Mucosa of descending colon (tissue), 3 donors: ENCODE results near the gene R3HDM2. TPM values are rescaled to one million over a fixed set of nuclear protein-coding genes. Genes with fewer than 3 reads are reported as not detected.

Source experiments
- ATAC-seq: fragments of 200-7000 bp; cut with Tn5 transposase; one replicate; pipeline ENCODE4 v1.9.1; 2020; ENCODE audit warnings: mild to moderate bottlenecking, moderate library complexity
- DNase-seq, 3 donors: peaks; one replicate each; pipeline ENCODE4 v3.0.0-alpha.2; 2020
- H3K36me3 ChIP-seq: fragments of 200-600 bp; one replicate; pipeline ENCODE4 v1.8.0; 2021; ENCODE audit warnings: low read depth, mild to moderate bottlenecking
- H3K4me1 ChIP-seq: fragments of 200-600 bp; one replicate; pipeline ENCODE4 v1.8.0; 2021; ENCODE audit warnings: low read depth, mild to moderate bottlenecking
- H3K4me3 ChIP-seq: fragments of 200-600 bp; one replicate; pipeline ENCODE4 v1.8.0; 2021; ENCODE audit warnings: mild to moderate bottlenecking
- H3K9me3 ChIP-seq: fragments of 200-600 bp; one replicate; pipeline ENCODE4 v1.8.0; 2021; ENCODE audit warnings: mild to moderate bottlenecking
- CTCF ChIP-seq: fragments of 200-600 bp; IDR thresholded peaks from one replicate; pipeline ENCODE4 v1.8.0; 2022; ENCODE audit warnings: antibody characterized with exemption, mild to moderate bottlenecking
- intact Hi-C, 2 donors: fragments of 100-400 bp; cut with DNase I in 1 of 2; cut with micrococcal nuclease in 1 of 2; formaldehyde crosslinking; loops; one replicate each; pipeline versions ENCODE4 v1.11.0 to v1.11.1; 2022; cut with DNase I, micrococcal nuclease
- total RNA-seq, 3 donors: library from RNA; stranded (reverse); fragmentation: NEBNext Ultra II Directional in 2 of 3; extraction: Animal tissue kit (Norgen Biotek cat#: 25700) in 2 of 3; gene quantifications; one replicate each; pipeline versions ENCODE4 v1.2.1 to v1.2.4, GENCODE V29; 2021 to 2023
- donor health status: DM: no; HTN: no; CAD: no; lungs with moderate emphysema.
- donor health status: DM: no; HTN: no; CAD: no.
- donor health status: DM: no; HTN: yes; CAD: no.

R3HDM2 gene
- total RNA-seq, 3 donors from 2014 or later: 43.9 to 80.8 (median 80.6) TPM

GRCh38 chr12:57218030-57218853 is 212.6 kb downstream of the R3HDM2 start:
- peaks cover 19% of the 10 kb centered on the region for H3K4me1 ChIP-seq
- H3K9me3 ChIP-seq: no peaks in the 10 kb centered on the region
- ATAC-seq (no peak), DNase-seq (no peak)
- H3K36me3 ChIP-seq: no peaks in the 10 kb centered on the region
- no peak for TF ChIP-seq CTCF
- intact Hi-C loops: no loop called here
- H3K4me3 ChIP-seq: no peak overlapping the region

GRCh38 chr12:57216921-57217879 is 213.6 kb downstream of the R3HDM2 start:
- Histone ChIP-seq H3K36me3 (no peaks in the 10 kb centered on the region), H3K4me3 (no peak overlapping the region), H3K4me1 (peaks cover 19% of the 10 kb centered on the region), H3K9me3 (no peaks in the 10 kb centered on the region)
- DNase-seq (no peak), ATAC-seq (no peak)
- no peak for TF ChIP-seq CTCF
- intact Hi-C loops: no loop called here

GRCh38 chr12:57216014-57216911 is 214.6 kb downstream of the R3HDM2 start, which contains the start of gene NXPH4:
TSS of gene NXPH4 (plus strand) at chr12:57216794. CDS start at chr12:57216970, 176 bp downstream.
- DNase-seq: peak in 2 of 3 donors; percentile 48 to 67
- TF ChIP-seq CTCF: no peak
- H3K4me3 ChIP-seq: no peak within 1 kb of the TSS
- H3K4me1 ChIP-seq: peaks cover 19% of the 10 kb centered on the region
- intact Hi-C loops: no loop called here
- peak; percentile 14 for ATAC-seq
- H3K9me3 ChIP-seq: no peaks in the 10 kb centered on the region
- no peaks in the 10 kb centered on the region for H3K36me3 ChIP-seq

GRCh38 chr12:57215668-57216013 is 215.2 kb downstream of the R3HDM2 start:
- TF ChIP-seq CTCF: no peak
- intact Hi-C loops: no loop called here
- Histone ChIP-seq H3K9me3 (no peaks in the 10 kb centered on the region), H3K36me3 (no peaks in the 10 kb centered on the region), H3K4me3 (no peak overlapping the region), H3K4me1 (peaks cover 19% of the 10 kb centered on the region)
- DNase-seq (no peak), ATAC-seq (peak; percentile 10)

GRCh38 chr12:57215065-57215464 is 215.8 kb downstream of the R3HDM2 start:
- H3K36me3 ChIP-seq: no peaks in the 10 kb centered on the region
- no peak overlapping the region for H3K4me3 ChIP-seq
- peaks cover 19% of the 10 kb centered on the region for H3K4me1 ChIP-seq
- TF ChIP-seq CTCF: no peak
- DNase-seq: no peak
- intact Hi-C loops: no loop called here
- H3K9me3 ChIP-seq: no peaks in the 10 kb centered on the region
- no peak for ATAC-seq
